Measurements from ENCODE around the gene IER3. TPM values are rescaled to one million over a fixed set of nuclear protein-coding genes. Genes with fewer than 3 reads are reported as not detected.

Gene IER3
- total and polyA plus RNA-seq, 9 of the 15 experiments (the other 6 are each of a cell fraction or from before 2014, with no cell fraction given) = 1.5 to 30.0 (median 11.5) TPM

- TF ChIP-seq, protein P1, sequence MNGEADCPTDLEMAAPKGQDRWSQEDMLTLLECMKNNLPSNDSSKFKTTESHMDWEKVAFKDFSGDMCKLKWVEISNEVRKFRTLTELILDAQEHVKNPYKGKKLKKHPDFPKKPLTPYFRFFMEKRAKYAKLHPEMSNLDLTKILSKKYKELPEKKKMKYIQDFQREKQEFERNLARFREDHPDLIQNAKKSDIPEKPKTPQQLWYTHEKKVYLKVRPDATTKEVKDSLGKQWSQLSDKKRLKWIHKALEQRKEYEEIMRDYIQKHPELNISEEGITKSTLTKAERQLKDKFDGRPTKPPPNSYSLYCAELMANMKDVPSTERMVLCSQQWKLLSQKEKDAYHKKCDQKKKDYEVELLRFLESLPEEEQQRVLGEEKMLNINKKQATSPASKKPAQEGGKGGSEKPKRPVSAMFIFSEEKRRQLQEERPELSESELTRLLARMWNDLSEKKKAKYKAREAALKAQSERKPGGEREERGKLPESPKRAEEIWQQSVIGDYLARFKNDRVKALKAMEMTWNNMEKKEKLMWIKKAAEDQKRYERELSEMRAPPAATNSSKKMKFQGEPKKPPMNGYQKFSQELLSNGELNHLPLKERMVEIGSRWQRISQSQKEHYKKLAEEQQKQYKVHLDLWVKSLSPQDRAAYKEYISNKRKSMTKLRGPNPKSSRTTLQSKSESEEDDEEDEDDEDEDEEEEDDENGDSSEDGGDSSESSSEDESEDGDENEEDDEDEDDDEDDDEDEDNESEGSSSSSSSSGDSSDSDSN (IDR thresholded peaks at IDR 0.05; ENCODE audit: borderline replicate concordance in 1 of 2, low read depth in 2 of 2, low read length in 2 of 2) = peak in 1 of 2 experiments; percentile 69; a peak in 1 of 4 replicates
- TF ChIP-seq KAT7 (CRISPR knock-in tag; IDR thresholded peaks at IDR 0.05; ENCODE audit: borderline replicate concordance) (no peak), MYBL2 (IDR thresholded peaks at IDR 0.05; ENCODE audit: low read depth) (no peak), MYBL2 (CRISPR knock-in tag; IDR thresholded peaks at IDR 0.05; ENCODE audit: borderline replicate concordance) (no peak), KDM2B (CRISPR knock-in tag; IDR thresholded peaks at IDR 0.05) (no peak), HNRNPH1 (optimal IDR thresholded peaks at IDR 0.05; ENCODE audit: low read depth, low read length) (no peak), RBM39 (optimal IDR thresholded peaks at IDR 0.05; ENCODE audit: low read depth, low read length) (no peak), ELF4 (CRISPR knock-in tag; IDR thresholded peaks at IDR 0.05) (no peak), CTCF (IDR thresholded peaks at IDR 0.05 in 2 of 3, conservative IDR thresholded peaks at IDR 0.05 in 1 of 3; ENCODE audit: insufficient read depth in 2 of 3, low read depth in 1 of 3, low read length in 3 of 3) (no peak), NR1H2 (CRISPR knock-in tag; IDR thresholded peaks at IDR 0.05) (no peak), MAFK (IDR thresholded peaks at IDR 0.05; ENCODE audit: low read length) (no peak), HINFP (tag; conservative IDR thresholded peaks at IDR 0.05; ENCODE audit: low read depth) (no peak), SMARCB1 (IDR thresholded peaks at IDR 0.05; ENCODE audit: insufficient read length, low read depth) (peak; percentile 89), ZFP36 (IDR thresholded peaks at IDR 0.05; ENCODE audit: low read depth, low read length, partially characterized antibody) (no peak), CXXC5 (CRISPR knock-in tag; IDR thresholded peaks at IDR 0.05) (peak; percentile 65), KAT8 (IDR thresholded peaks at IDR 0.05; ENCODE audit: low read depth) (no peak), PTBP1 (IDR thresholded peaks at IDR 0.05; ENCODE audit: low read depth, low read length) (no peak), RCOR1 (IDR thresholded peaks at IDR 0.05; ENCODE audit: borderline replicate concordance in 1 of 2, low read depth in 2 of 2, low read length in 2 of 2) (peak in 1 of 2 experiments; percentile 78; a peak in 2 of 4 replicates), GABPA (tag; conservative IDR thresholded peaks at IDR 0.05; ENCODE audit: low read depth) (peak; percentile 90), MXI1 (IDR thresholded peaks at IDR 0.05; ENCODE audit: low read depth, low read length) (no peak)
- TF ChIP-seq, protein P2, sequence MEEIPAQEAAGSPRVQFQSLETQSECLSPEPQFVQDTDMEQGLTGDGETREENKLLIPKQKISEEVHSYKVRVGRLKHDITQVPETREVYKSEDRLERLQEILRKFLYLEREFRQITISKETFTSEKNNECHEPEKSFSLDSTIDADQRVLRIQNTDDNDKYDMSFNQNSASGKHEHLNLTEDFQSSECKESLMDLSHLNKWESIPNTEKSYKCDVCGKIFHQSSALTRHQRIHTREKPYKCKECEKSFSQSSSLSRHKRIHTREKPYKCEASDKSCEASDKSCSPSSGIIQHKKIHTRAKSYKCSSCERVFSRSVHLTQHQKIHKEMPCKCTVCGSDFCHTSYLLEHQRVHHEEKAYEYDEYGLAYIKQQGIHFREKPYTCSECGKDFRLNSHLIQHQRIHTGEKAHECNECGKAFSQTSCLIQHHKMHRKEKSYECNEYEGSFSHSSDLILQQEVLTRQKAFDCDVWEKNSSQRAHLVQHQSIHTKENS (CRISPR knock-in tag; IDR thresholded peaks at IDR 0.05) = no peak
These were observed 24.9 kb upstream of the IER3 start (continued) for GRCh38 chr6:30769088-30769852.
